ENCODE data around the gene SEMG2. TPM values are rescaled to one million over a fixed set of nuclear protein-coding genes. Genes with fewer than 3 reads are reported as not detected.

SEMG2 gene
- total RNA-seq, 1 donor from 2014 or later = not detected

DNA sequence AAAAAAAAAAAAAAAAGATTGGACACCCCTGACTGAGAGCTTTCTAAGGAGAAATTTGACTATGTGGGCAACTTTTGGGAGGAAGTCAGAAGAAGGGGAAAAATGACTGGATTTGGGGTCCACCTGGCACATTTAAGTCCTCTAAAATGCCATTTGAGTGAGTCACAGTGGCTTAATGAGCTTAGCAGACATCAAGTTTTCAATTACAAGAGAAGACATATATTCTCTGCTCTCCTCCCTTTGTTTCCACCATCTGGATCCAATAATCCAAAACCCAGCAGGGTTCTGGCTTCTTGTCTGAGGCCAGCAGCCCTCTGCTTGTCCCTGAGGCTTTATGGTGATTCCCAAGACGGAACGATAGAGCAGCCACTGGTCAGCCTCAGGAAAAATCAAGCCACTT, 39.5 kb upstream of the SEMG2 start:
- intact Hi-C loops (cut with DNase I) = no loop called here
- no peaks in the 10 kb centered on the region for H3K36me3 ChIP-seq
- no peak overlapping the region for H3K4me3 ChIP-seq
- no peaks in the 10 kb centered on the region for H3K4me1 ChIP-seq
- ATAC-seq = no peak
- H3K27ac ChIP-seq = no peak overlapping the region
- H3K27me3 ChIP-seq = no peaks in the 10 kb centered on the region
- DNase-seq = no peak
- TF ChIP-seq, protein P1, sequence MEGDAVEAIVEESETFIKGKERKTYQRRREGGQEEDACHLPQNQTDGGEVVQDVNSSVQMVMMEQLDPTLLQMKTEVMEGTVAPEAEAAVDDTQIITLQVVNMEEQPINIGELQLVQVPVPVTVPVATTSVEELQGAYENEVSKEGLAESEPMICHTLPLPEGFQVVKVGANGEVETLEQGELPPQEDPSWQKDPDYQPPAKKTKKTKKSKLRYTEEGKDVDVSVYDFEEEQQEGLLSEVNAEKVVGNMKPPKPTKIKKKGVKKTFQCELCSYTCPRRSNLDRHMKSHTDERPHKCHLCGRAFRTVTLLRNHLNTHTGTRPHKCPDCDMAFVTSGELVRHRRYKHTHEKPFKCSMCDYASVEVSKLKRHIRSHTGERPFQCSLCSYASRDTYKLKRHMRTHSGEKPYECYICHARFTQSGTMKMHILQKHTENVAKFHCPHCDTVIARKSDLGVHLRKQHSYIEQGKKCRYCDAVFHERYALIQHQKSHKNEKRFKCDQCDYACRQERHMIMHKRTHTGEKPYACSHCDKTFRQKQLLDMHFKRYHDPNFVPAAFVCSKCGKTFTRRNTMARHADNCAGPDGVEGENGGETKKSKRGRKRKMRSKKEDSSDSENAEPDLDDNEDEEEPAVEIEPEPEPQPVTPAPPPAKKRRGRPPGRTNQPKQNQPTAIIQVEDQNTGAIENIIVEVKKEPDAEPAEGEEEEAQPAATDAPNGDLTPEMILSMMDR (IDR thresholded peaks at IDR 0.05) = no peak
- no peaks in the 10 kb centered on the region for H3K9me3 ChIP-seq

DNA sequence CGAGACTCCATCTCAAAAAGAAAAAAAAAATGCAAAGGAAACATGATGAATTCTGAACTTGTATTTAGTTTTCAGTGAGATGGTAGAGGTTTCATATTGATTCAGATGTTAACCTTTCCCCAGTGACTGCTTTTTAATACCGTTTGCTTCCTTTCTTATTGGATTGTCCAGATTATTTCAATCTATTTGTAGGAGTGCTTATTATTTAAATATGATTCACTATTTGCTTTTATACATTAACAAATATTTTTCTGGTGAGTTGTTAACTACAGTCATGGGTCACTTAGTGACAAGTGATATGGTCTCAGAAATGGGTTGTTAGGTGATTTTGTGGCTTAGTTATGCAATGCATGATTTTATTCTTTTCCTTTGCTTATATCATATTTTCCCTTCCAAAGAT, 38.1 kb upstream of the SEMG2 start:
- DNase-seq (no peak), ATAC-seq (no peak)
- Histone ChIP-seq H3K27me3 (no peaks in the 10 kb centered on the region), H3K4me1 (no peaks in the 10 kb centered on the region), H3K4me3 (no peak overlapping the region), H3K9me3 (no peaks in the 10 kb centered on the region), H3K27ac (no peak overlapping the region), H3K36me3 (no peaks in the 10 kb centered on the region)
- intact Hi-C loops (cut with DNase I) = no loop called here
- TF ChIP-seq, protein P1 (IDR thresholded peaks at IDR 0.05) = no peak

DNA sequence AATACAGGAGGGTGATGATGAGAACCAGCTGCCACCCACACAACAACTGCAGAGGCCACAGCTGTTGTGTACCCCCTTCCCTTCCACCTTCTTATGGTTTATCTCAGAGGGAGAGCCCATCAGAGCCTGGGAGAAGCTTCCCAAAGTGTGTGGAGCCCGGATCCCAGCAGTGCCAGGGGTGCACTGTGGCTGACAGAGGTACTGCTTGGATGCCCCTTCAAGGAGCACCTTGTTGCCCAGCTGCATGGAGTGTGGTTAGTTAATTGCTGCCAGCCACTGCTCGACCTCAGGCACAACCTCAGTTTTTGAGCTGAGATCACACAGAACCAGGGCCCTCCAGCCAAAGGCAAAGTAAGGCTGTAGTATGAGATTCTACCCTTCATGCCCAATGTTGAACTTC, 33.5 kb upstream of the SEMG2 start:
- intact Hi-C loops (cut with DNase I) = no loop called here
- Histone ChIP-seq H3K9me3 (no peaks in the 10 kb centered on the region), H3K4me3 (no peak overlapping the region), H3K4me1 (no peaks in the 10 kb centered on the region), H3K27ac (no peak overlapping the region), H3K27me3 (no peaks in the 10 kb centered on the region), H3K36me3 (no peaks in the 10 kb centered on the region)
- DNase-seq (no peak), ATAC-seq (peak; percentile 24)
- TF ChIP-seq, protein P1 (IDR thresholded peaks at IDR 0.05) = no peak

DNA sequence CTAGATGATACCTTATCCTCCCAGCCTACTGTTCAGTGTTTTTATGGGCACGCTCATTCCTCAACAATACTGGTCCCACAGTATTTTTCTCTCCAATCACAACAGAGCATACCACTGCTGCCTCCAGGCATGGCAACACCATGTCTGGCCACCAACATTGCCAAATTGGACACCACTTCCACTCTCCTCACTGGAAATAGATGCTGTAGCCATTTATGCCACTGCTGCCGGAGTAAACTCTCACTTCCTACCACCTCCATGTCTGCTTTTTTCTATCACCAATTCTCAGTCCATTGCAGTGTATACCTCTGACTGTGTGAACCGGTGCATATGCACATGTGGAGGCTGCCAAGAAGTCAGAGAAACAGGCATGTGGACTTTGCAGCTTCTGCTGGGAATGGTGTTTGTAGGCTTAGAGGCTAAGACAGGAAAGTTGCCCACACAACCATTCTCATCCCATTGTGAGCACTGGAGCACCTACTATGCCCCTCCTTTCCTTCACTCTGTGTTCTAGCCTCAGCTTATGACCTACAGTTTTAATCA, 32.0 kb upstream of the SEMG2 start:
- Histone ChIP-seq H3K4me1 (no peaks in the 10 kb centered on the region), H3K27me3 (no peaks in the 10 kb centered on the region), H3K36me3 (no peaks in the 10 kb centered on the region), H3K9me3 (no peaks in the 10 kb centered on the region), H3K4me3 (no peak overlapping the region), H3K27ac (no peak overlapping the region)
- intact Hi-C loops (cut with DNase I) = no loop called here
- DNase-seq (no peak), ATAC-seq (no peak)
- TF ChIP-seq, protein P1 (IDR thresholded peaks at IDR 0.05) = no peak

DNA sequence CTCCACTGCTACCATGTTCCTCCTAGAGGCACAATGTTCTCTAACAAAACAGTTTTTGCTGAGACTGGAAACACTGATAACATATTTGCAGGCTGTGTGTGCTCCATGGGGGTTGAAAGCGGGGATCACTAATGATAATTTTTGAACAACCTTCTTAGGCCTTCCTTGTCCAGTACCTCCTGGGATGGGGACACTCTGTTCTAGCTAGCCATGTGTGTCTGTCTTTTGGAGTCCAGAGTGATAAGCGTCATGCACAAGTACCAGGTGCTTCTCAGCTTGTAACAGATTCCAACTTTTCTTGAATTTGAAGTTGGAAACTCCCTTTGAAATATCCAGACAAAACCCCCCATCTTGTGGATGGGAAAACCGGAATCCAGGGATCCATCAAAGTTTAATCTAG, 31.3 kb upstream of the SEMG2 start:
- no peak for ATAC-seq

More for the DNA sequence above, 31.3 kb upstream of the SEMG2 start:
- H3K27me3 ChIP-seq = no peaks in the 10 kb centered on the region
- no peaks in the 10 kb centered on the region for H3K9me3 ChIP-seq
- TF ChIP-seq, protein P1 (IDR thresholded peaks at IDR 0.05) = no peak
- DNase-seq = no peak
- H3K4me1 ChIP-seq = no peaks in the 10 kb centered on the region
- no peak overlapping the region for H3K27ac ChIP-seq
- intact Hi-C loops (cut with DNase I) = no loop called here
- no peaks in the 10 kb centered on the region for H3K36me3 ChIP-seq
- no peak overlapping the region for H3K4me3 ChIP-seq
